HEK293 (cell line): ENCODE measurements around the gene RRAS.

ENCODE experiments used
- CTCF ChIA-PET: fragments of 350-600 bp; formaldehyde crosslinking; extraction: SDS; loops from one replicate; lab custom pipeline; 2021; ENCODE audit warnings: antibody characterized with exemption; lab: Yijun Ruan, JAX
- POLR2A ChIA-PET: fragments of 300-600 bp; formaldehyde crosslinking; extraction: SDS; loops from one replicate; lab custom pipeline; 2020; ENCODE audit warnings: antibody characterized with exemption, inconsistent platforms; lab: Yijun Ruan, JAX
- H3K27ac ChIP-seq: fragments of 200-500 bp; sonication (Bioruptor generic); 2 replicates; pipeline ENCODE4 v1.5.1; 2014; ENCODE audit warnings: low read depth, low read length, control low read depth, inconsistent platforms; ENCODE audit errors: extremely low read depth
- H3K36me3 ChIP-seq, 2 experiments: fragments of 200-500 bp in 1 of 2; sonication (Bioruptor generic) in 1 of 2; 1 replicate in 1 of 2; 2 replicates in 1 of 2; pipeline ENCODE4 v1.5.1; 2014 to 2017; ENCODE audit warnings: inconsistent platforms in 2 of 2, low read length in 2 of 2; ENCODE audit not compliant: control insufficient read depth in 2 of 2, insufficient read depth in 1 of 2
- H3K4me1 ChIP-seq: fragments of 200-500 bp; sonication (Bioruptor generic); 2 replicates; pipeline ENCODE4 v1.5.1; 2014; ENCODE audit warnings: mild to moderate bottlenecking, low read length, inconsistent platforms; ENCODE audit not compliant: control insufficient read depth, insufficient read depth
- H3K4me3 ChIP-seq: 2 replicates; pipeline ENCODE4 v1.5.1; 2011; ENCODE audit warnings: low read depth, mild to moderate bottlenecking, control low read depth, low read length, moderate library complexity
- H3K9me3 ChIP-seq: fragments of 200-500 bp; sonication (Bioruptor generic); 2 replicates; pipeline ENCODE4 v1.5.1; 2014; ENCODE audit warnings: low read depth, low read length, inconsistent platforms; ENCODE audit not compliant: control insufficient read depth, insufficient read depth
- GLI2 ChIP-seq: fragments of 450-650 bp; formaldehyde crosslinking; IDR thresholded peaks from 2 replicates; pipeline ENCODE4; 2017; ENCODE audit warnings: missing biosample characterization, missing genetic modification characterization, low read depth, borderline replicate concordance
- IKZF3 ChIP-seq: fragments of 450-650 bp; IDR thresholded peaks from 2 replicates; pipeline ENCODE4 v1.5.0; 2018; ENCODE audit warnings: missing biosample characterization, mild to moderate bottlenecking, missing genetic modification characterization, moderate library complexity
- KLF9 ChIP-seq: fragments of 450-650 bp; formaldehyde crosslinking; IDR thresholded peaks from 2 replicates; pipeline ENCODE4 v1.5.1; 2016; ENCODE audit warnings: missing biosample characterization, missing genetic modification characterization, low read depth
- MZF1 ChIP-seq: fragments of 450-650 bp; formaldehyde crosslinking; IDR thresholded peaks from 2 replicates; pipeline ENCODE4 v1.5.1; 2017; ENCODE audit warnings: missing biosample characterization, missing genetic modification characterization, borderline replicate concordance
- ZFHX2 ChIP-seq: fragments of 450-650 bp; formaldehyde crosslinking; conservative IDR thresholded peaks from 2 replicates; pipeline ENCODE4 v1.5.1; 2016; ENCODE audit warnings: missing biosample characterization, missing genetic modification characterization
- ZFP3 ChIP-seq: fragments of 450-650 bp; formaldehyde crosslinking; IDR thresholded peaks from 2 replicates; pipeline ENCODE4 v1.5.1; 2016; ENCODE audit warnings: low read depth, missing biosample characterization, missing genetic modification characterization
- ZNF114 ChIP-seq: fragments of 450-650 bp; formaldehyde crosslinking; IDR thresholded peaks from 2 replicates; pipeline ENCODE4 v1.5.0; 2017; ENCODE audit warnings: missing biosample characterization, missing genetic modification characterization
- ZNF146 ChIP-seq: fragments of 450-650 bp; formaldehyde crosslinking; IDR thresholded peaks from 2 replicates; pipeline ENCODE4 v1.5.1; 2016; ENCODE audit warnings: missing biosample characterization, missing genetic modification characterization
- ZNF175 ChIP-seq: fragments of 450-650 bp; formaldehyde crosslinking; IDR thresholded peaks from 2 replicates; pipeline ENCODE4 v1.5.1; 2016; ENCODE audit warnings: missing biosample characterization, missing genetic modification characterization
- ZNF2 ChIP-seq: fragments of 450-650 bp; formaldehyde crosslinking; IDR thresholded peaks from 2 replicates; pipeline ENCODE4 v1.5.1; 2016; ENCODE audit warnings: missing biosample characterization, missing genetic modification characterization
- ZNF280D ChIP-seq: fragments of 450-650 bp; formaldehyde crosslinking; IDR thresholded peaks from 2 replicates; pipeline ENCODE4 v1.5.1; 2016; ENCODE audit warnings: missing biosample characterization, missing genetic modification characterization
- ZNF335 ChIP-seq: fragments of 450-650 bp; formaldehyde crosslinking; conservative IDR thresholded peaks from 2 replicates; pipeline ENCODE4 v1.5.1; 2016; ENCODE audit warnings: missing biosample characterization, missing genetic modification characterization
- ZNF48 ChIP-seq: fragments of 450-650 bp; formaldehyde crosslinking; IDR thresholded peaks from 2 replicates; pipeline ENCODE4 v1.5.1; 2016; ENCODE audit warnings: missing biosample characterization, missing genetic modification characterization
- ZNF549 ChIP-seq: fragments of 450-650 bp; IDR thresholded peaks from 2 replicates; pipeline ENCODE4 v1.5.1; 2018; ENCODE audit warnings: missing biosample characterization, missing genetic modification characterization, mild to moderate bottlenecking, inconsistent platforms, moderate library complexity
- ZNF610 ChIP-seq: fragments of 450-650 bp; formaldehyde crosslinking; IDR thresholded peaks from 2 replicates; pipeline ENCODE4 v1.5.1; 2016; ENCODE audit warnings: missing biosample characterization, missing genetic modification characterization, borderline replicate concordance
- ZNF626 ChIP-seq: fragments of 450-650 bp; sonication (Bioruptor Pico); formaldehyde crosslinking; IDR thresholded peaks from 2 replicates; pipeline ENCODE4 v1.5.1; 2018; ENCODE audit warnings: missing biosample characterization, missing genetic modification characterization, inconsistent platforms
- ZNF658 ChIP-seq: fragments of 450-650 bp; formaldehyde crosslinking; IDR thresholded peaks from 2 replicates; pipeline ENCODE4; 2016; ENCODE audit warnings: missing biosample characterization, missing genetic modification characterization
- ZNF701 ChIP-seq: fragments of 450-650 bp; formaldehyde crosslinking; IDR thresholded peaks from 2 replicates; pipeline ENCODE4 v1.5.1; 2016; ENCODE audit warnings: missing biosample characterization, missing genetic modification characterization
- ZNF785 ChIP-seq: fragments of 450-650 bp; formaldehyde crosslinking; IDR thresholded peaks from 2 replicates; pipeline ENCODE4 v1.5.1; 2016; ENCODE audit warnings: missing biosample characterization, missing genetic modification characterization
- ZNF830 ChIP-seq: fragments of 450-650 bp; IDR thresholded peaks from 2 replicates; pipeline ENCODE4 v1.5.0; 2018; ENCODE audit warnings: missing biosample characterization, missing genetic modification characterization, low read depth, mild to moderate bottlenecking, moderate library complexity
- TF ChIP-seq, protein P1 (sequence below): fragments of 450-650 bp; formaldehyde crosslinking; IDR thresholded peaks from 2 replicates; pipeline ENCODE4 v1.5.1; 2016; ENCODE audit warnings: missing biosample characterization, missing genetic modification characterization
- TF ChIP-seq, protein P2 (sequence below): fragments of 450-650 bp; formaldehyde crosslinking; IDR thresholded peaks from 2 replicates; pipeline ENCODE4 v1.5.1; 2016; ENCODE audit warnings: missing biosample characterization, missing genetic modification characterization, borderline replicate concordance
- TF ChIP-seq, protein P3 (sequence below): fragments of 450-650 bp; formaldehyde crosslinking; IDR thresholded peaks from 2 replicates; pipeline ENCODE4 v1.5.1; 2016; ENCODE audit warnings: missing biosample characterization, missing genetic modification characterization

The RRAS gene

DNA sequence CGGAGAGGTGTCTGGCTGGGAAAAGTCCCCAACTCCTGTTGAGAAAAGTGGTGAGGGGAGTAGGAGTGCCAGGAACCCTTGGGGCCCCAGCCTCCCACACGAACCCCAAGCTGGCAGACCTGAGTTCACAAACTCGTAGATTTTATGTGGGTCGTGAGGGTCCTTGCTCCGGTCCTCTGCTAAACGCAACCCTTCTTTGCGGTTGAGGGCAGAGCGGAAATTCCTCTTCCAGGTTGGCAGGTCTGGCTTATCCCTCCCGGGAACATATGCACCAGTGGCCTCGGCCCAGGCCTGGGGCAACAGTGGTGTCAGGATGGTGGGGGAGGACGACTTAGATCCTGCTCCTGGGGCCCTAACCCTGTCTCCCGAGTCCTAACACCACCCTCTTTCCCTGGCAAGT is 23.3 kb upstream of the RRAS start:
- Histone ChIP-seq H3K36me3 (peaks cover 7 to 59% of the 10 kb centered on the region in 2 experiments), H3K4me3 (no peak overlapping the region)
- CTCF ChIA-PET = interaction anchor here (2.0 to 3.2 kb wide), 2 partner anchors 10 to 13 kb away, joined by 17 to 27 read pairs; partner anchors contain the start of gene PRMT1
- no peak for TF ChIP-seq ZNF114 (tag by site-specific recombination)
- no peak for TF ChIP-seq ZNF549 (tag by site-specific recombination)
- no peak for TF ChIP-seq IKZF3
- no peak for TF ChIP-seq GLI2 (tag by site-specific recombination)
- no peak for TF ChIP-seq MZF1 (tag by site-specific recombination)
- TF ChIP-seq ZNF658 (tag by site-specific recombination) = no peak
- no peak for TF ChIP-seq ZNF280D (tag by site-specific recombination)
- no peak for TF ChIP-seq ZNF785 (tag by site-specific recombination)
- TF ChIP-seq, protein P1, sequence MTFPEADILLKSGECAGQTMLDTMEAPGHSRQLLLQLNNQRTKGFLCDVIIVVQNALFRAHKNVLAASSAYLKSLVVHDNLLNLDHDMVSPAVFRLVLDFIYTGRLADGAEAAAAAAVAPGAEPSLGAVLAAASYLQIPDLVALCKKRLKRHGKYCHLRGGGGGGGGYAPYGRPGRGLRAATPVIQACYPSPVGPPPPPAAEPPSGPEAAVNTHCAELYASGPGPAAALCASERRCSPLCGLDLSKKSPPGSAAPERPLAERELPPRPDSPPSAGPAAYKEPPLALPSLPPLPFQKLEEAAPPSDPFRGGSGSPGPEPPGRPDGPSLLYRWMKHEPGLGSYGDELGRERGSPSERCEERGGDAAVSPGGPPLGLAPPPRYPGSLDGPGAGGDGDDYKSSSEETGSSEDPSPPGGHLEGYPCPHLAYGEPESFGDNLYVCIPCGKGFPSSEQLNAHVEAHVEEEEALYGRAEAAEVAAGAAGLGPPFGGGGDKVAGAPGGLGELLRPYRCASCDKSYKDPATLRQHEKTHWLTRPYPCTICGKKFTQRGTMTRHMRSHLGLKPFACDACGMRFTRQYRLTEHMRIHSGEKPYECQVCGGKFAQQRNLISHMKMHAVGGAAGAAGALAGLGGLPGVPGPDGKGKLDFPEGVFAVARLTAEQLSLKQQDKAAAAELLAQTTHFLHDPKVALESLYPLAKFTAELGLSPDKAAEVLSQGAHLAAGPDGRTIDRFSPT = no peak
- no peak for TF ChIP-seq ZNF146
- TF ChIP-seq, protein P2, sequence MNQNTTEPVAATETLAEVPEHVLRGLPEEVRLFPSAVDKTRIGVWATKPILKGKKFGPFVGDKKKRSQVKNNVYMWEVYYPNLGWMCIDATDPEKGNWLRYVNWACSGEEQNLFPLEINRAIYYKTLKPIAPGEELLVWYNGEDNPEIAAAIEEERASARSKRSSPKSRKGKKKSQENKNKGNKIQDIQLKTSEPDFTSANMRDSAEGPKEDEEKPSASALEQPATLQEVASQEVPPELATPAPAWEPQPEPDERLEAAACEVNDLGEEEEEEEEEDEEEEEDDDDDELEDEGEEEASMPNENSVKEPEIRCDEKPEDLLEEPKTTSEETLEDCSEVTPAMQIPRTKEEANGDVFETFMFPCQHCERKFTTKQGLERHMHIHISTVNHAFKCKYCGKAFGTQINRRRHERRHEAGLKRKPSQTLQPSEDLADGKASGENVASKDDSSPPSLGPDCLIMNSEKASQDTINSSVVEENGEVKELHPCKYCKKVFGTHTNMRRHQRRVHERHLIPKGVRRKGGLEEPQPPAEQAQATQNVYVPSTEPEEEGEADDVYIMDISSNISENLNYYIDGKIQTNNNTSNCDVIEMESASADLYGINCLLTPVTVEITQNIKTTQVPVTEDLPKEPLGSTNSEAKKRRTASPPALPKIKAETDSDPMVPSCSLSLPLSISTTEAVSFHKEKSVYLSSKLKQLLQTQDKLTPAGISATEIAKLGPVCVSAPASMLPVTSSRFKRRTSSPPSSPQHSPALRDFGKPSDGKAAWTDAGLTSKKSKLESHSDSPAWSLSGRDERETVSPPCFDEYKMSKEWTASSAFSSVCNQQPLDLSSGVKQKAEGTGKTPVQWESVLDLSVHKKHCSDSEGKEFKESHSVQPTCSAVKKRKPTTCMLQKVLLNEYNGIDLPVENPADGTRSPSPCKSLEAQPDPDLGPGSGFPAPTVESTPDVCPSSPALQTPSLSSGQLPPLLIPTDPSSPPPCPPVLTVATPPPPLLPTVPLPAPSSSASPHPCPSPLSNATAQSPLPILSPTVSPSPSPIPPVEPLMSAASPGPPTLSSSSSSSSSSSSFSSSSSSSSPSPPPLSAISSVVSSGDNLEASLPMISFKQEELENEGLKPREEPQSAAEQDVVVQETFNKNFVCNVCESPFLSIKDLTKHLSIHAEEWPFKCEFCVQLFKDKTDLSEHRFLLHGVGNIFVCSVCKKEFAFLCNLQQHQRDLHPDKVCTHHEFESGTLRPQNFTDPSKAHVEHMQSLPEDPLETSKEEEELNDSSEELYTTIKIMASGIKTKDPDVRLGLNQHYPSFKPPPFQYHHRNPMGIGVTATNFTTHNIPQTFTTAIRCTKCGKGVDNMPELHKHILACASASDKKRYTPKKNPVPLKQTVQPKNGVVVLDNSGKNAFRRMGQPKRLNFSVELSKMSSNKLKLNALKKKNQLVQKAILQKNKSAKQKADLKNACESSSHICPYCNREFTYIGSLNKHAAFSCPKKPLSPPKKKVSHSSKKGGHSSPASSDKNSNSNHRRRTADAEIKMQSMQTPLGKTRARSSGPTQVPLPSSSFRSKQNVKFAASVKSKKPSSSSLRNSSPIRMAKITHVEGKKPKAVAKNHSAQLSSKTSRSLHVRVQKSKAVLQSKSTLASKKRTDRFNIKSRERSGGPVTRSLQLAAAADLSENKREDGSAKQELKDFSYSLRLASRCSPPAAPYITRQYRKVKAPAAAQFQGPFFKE = no peak
- TF ChIP-seq ZNF701 (tag by site-specific recombination) = no peak
- TF ChIP-seq, all 188 proteins: peak for 0
- POLR2A ChIA-PET = interaction anchor here (1.8 to 4.9 kb wide), 6 partner anchors 13 to 83 kb away, joined by 4 to 85 read pairs (median 12); partner anchors contain the start of genes NOSIP, PRMT1, RRAS and SCAF1
- Histone ChIP-seq H3K9me3 (no peaks in the 10 kb centered on the region), H3K4me1 (peaks cover 6% of the 10 kb centered on the region), H3K27ac (0 out of 2 replicates have a peak overlapping the region, but pooled peaks have one; percentile 19)

GRCh38 chr19:49662011-49662410 is 22.1 kb upstream of the RRAS start:
- Histone ChIP-seq H3K4me3 (no peak overlapping the region), H3K9me3 (no peaks in the 10 kb centered on the region), H3K36me3 (peaks cover 14 to 62% of the 10 kb centered on the region in 2 experiments), H3K27ac (peak overlapping the region; percentile 32; the same call in 1 of the 2 replicates), H3K4me1 (peaks cover 6% of the 10 kb centered on the region)
- POLR2A ChIA-PET = interaction anchor here (1.3 to 4.0 kb wide), 3 partner anchors 14 to 22 kb away, joined by 3 to 26 read pairs (median 16); partner anchors contain the start of genes RRAS and SCAF1
- CTCF ChIA-PET = interaction anchor here (0.5 to 1.2 kb wide), 3 partner anchors 11 to 99 kb away, joined by 3 read pairs; no protein-coding TSS in a partner anchor
- TF ChIP-seq ZNF48 (tag by site-specific recombination) (no peak), ZNF610 (tag by site-specific recombination) (no peak), ZNF175 (no peak), ZNF146 (no peak), ZNF830 (tag by site-specific recombination) (no peak), ZNF626 (no peak), ZFP3 (tag by site-specific recombination) (no peak), KLF9 (no peak), ZFHX2 (tag by site-specific recombination) (no peak), ZNF335 (no peak), ZNF2 (no peak)
- TF ChIP-seq, protein P3, sequence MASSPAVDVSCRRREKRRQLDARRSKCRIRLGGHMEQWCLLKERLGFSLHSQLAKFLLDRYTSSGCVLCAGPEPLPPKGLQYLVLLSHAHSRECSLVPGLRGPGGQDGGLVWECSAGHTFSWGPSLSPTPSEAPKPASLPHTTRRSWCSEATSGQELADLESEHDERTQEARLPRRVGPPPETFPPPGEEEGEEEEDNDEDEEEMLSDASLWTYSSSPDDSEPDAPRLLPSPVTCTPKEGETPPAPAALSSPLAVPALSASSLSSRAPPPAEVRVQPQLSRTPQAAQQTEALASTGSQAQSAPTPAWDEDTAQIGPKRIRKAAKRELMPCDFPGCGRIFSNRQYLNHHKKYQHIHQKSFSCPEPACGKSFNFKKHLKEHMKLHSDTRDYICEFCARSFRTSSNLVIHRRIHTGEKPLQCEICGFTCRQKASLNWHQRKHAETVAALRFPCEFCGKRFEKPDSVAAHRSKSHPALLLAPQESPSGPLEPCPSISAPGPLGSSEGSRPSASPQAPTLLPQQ (tag by site-specific recombination) = no peak
